Hematopoietic multipotent progenitor cell (in vitro differentiated cells): ENCODE data around the gene ACAN. TPM values are rescaled to one million over a fixed set of nuclear protein-coding genes. Genes with fewer than 3 reads are reported as not detected.

Source experiments
- DNase-seq, 3 donors: peaks; one replicate each; pipeline ENCODE4 v3.0.0-alpha.2; 2011 to 2015; ENCODE audit warnings: low read depth in 2 of 3, low spot score in 2 of 3
- total RNA-seq: library from RNA; depleted of rRNA; stranded (reverse); fragments of >200 nt; gene quantifications from one replicate; pipeline ENCODE4 v1.2.3, GENCODE V29; 2012

Gene ACAN
- total RNA-seq, 1 donor = not detected

- no peak for DNase-seq
Measured at GRCh38 chr15:88899251-88899650, 96.0 kb downstream of the ACAN start.

- DNase-seq = no peak
Measured at GRCh38 chr15:88900309-88900981, 97.2 kb downstream of the ACAN start.

- DNase-seq = no peak
Measured at GRCh38 chr15:88900982-88901418, 97.8 kb downstream of the ACAN start.

- DNase-seq = no peak
Measured at GRCh38 chr15:88901508-88902220, 98.4 kb downstream of the ACAN start.

GRCh38 chr15:88902221-88902835 lies 99.1 kb downstream of the ACAN start:
- DNase-seq = no peak

- DNase-seq = no peak
Measured at GRCh38 chr15:88902846-88903245, 99.6 kb downstream of the ACAN start.

- no peak for DNase-seq
Measured at GRCh38 chr15:88904257-88904623, 101.0 kb downstream of the ACAN start.

- peak; percentile 72 to 90 (median 84) for DNase-seq
Measured at GRCh38 chr15:88904624-88905327, 101.5 kb downstream of the ACAN start.

GRCh38 chr15:88905576-88905975 lies 102.3 kb downstream of the ACAN start:
- no peak for DNase-seq

GRCh38 chr15:88906130-88906529 lies 102.9 kb downstream of the ACAN start:
- DNase-seq = no peak

- DNase-seq = no peak
Measured at GRCh38 chr15:88906551-88906950, 103.3 kb downstream of the ACAN start.

GRCh38 chr15:88907111-88907510 lies 103.9 kb downstream of the ACAN start:
- no peak for DNase-seq

- DNase-seq = no peak
Measured at GRCh38 chr15:88908123-88908522, 104.9 kb downstream of the ACAN start.

- DNase-seq = no peak
Measured at GRCh38 chr15:88908697-88909621, 105.7 kb downstream of the ACAN start.

GRCh38 chr15:88909956-88910831 lies 107.0 kb downstream of the ACAN start:
- no peak for DNase-seq

GRCh38 chr15:88911766-88912118 lies 108.5 kb downstream of the ACAN start:
- no peak for DNase-seq

GRCh38 chr15:88912500-88912921 lies 109.3 kb downstream of the ACAN start:
- no peak for DNase-seq

- peak in 2 of 3 donors; percentile 64 to 68 for DNase-seq
Measured at GRCh38 chr15:88913017-88913849, 110.0 kb downstream of the ACAN start, which contains the start of gene MFGE8. TSS of gene MFGE8 (minus strand) at chr15:88913379. CDS start at chr15:88913319, 60 bp downstream.
